Activated naive CD8-positive, alpha-beta T cell (primary cell): ENCODE results near the gene CD22.

Source experiments
- H3K27ac Mint-ChIP-seq: one replicate; pipeline ENCODE4 v1.8.0; 2021; ENCODE audit warnings: mixed read lengths
- H3K27me3 Mint-ChIP-seq: one replicate; pipeline ENCODE4 v1.8.0; 2021; ENCODE audit warnings: mixed read lengths
- H3K36me3 Mint-ChIP-seq: one replicate; pipeline ENCODE4 v1.8.0; 2021; ENCODE audit warnings: mixed read lengths
- H3K4me1 Mint-ChIP-seq: one replicate; pipeline ENCODE4 v1.8.0; 2021; ENCODE audit warnings: low read depth, mixed read lengths
- H3K4me3 Mint-ChIP-seq: one replicate; pipeline ENCODE4 v1.8.0; 2021; ENCODE audit warnings: mild to moderate bottlenecking, mixed read lengths
- H3K9me3 Mint-ChIP-seq: one replicate; pipeline ENCODE4 v1.8.0; 2021; ENCODE audit warnings: low read depth, mixed read lengths

Gene CD22

GRCh38 chr19:35302446-35302845 lies 26.5 kb upstream of the CD22 start:
- Mint-ChIP-seq H3K4me3 (no peak overlapping the region), H3K4me1 (no peaks in the 10 kb centered on the region), H3K36me3 (no peaks in the 10 kb centered on the region), H3K9me3 (no peaks in the 10 kb centered on the region), H3K27ac (no peak overlapping the region), H3K27me3 (no peaks in the 10 kb centered on the region)

GRCh38 chr19:35303357-35303915 lies 25.6 kb upstream of the CD22 start:
- Mint-ChIP-seq H3K27me3 (no peaks in the 10 kb centered on the region), H3K4me1 (no peaks in the 10 kb centered on the region), H3K4me3 (no peak overlapping the region), H3K9me3 (no peaks in the 10 kb centered on the region), H3K27ac (no peak overlapping the region), H3K36me3 (no peaks in the 10 kb centered on the region)

- H3K4me3 Mint-ChIP-seq = no peak overlapping the region
- H3K4me1 Mint-ChIP-seq = no peaks in the 10 kb centered on the region
- H3K9me3 Mint-ChIP-seq = no peaks in the 10 kb centered on the region
- no peaks in the 10 kb centered on the region for H3K36me3 Mint-ChIP-seq
- no peak overlapping the region for H3K27ac Mint-ChIP-seq
- H3K27me3 Mint-ChIP-seq = no peaks in the 10 kb centered on the region
Observed at GRCh38 chr19:35304036-35304435, 25.0 kb upstream of the CD22 start.

GRCh38 chr19:35305181-35305580 lies 23.8 kb upstream of the CD22 start:
- no peaks in the 10 kb centered on the region for H3K36me3 Mint-ChIP-seq
- H3K4me1 Mint-ChIP-seq = no peaks in the 10 kb centered on the region
- H3K27me3 Mint-ChIP-seq = no peaks in the 10 kb centered on the region
- no peaks in the 10 kb centered on the region for H3K9me3 Mint-ChIP-seq
- no peak overlapping the region for H3K4me3 Mint-ChIP-seq
- no peak overlapping the region for H3K27ac Mint-ChIP-seq

GRCh38 chr19:35306473-35307246 lies 22.3 kb upstream of the CD22 start:
- H3K9me3 Mint-ChIP-seq = no peaks in the 10 kb centered on the region
- no peaks in the 10 kb centered on the region for H3K27me3 Mint-ChIP-seq
- no peak overlapping the region for H3K4me3 Mint-ChIP-seq
- no peaks in the 10 kb centered on the region for H3K4me1 Mint-ChIP-seq
- H3K27ac Mint-ChIP-seq = no peak overlapping the region
- no peaks in the 10 kb centered on the region for H3K36me3 Mint-ChIP-seq

- no peaks in the 10 kb centered on the region for H3K4me1 Mint-ChIP-seq
- no peaks in the 10 kb centered on the region for H3K9me3 Mint-ChIP-seq
- H3K27ac Mint-ChIP-seq = no peak overlapping the region
Observed at GRCh38 chr19:35307931-35308330, 21.1 kb upstream of the CD22 start.

GRCh38 chr19:35308910-35309309 lies 20.1 kb upstream of the CD22 start:
- H3K4me3 Mint-ChIP-seq = no peak overlapping the region
- no peaks in the 10 kb centered on the region for H3K9me3 Mint-ChIP-seq
- no peak overlapping the region for H3K27ac Mint-ChIP-seq

More at GRCh38 chr19:35307931-35308330, 21.1 kb upstream of the CD22 start:
- Mint-ChIP-seq H3K27me3 (no peaks in the 10 kb centered on the region), H3K36me3 (no peaks in the 10 kb centered on the region), H3K4me3 (no peak overlapping the region)

GRCh38 chr19:35309481-35310279 lies 19.3 kb upstream of the CD22 start:
- no peaks in the 10 kb centered on the region for H3K27me3 Mint-ChIP-seq
- H3K9me3 Mint-ChIP-seq = no peaks in the 10 kb centered on the region
- no peak overlapping the region for H3K4me3 Mint-ChIP-seq
- H3K36me3 Mint-ChIP-seq = no peaks in the 10 kb centered on the region
- no peaks in the 10 kb centered on the region for H3K4me1 Mint-ChIP-seq
- no peak overlapping the region for H3K27ac Mint-ChIP-seq

More at GRCh38 chr19:35308910-35309309, 20.1 kb upstream of the CD22 start:
- Mint-ChIP-seq H3K36me3 (no peaks in the 10 kb centered on the region), H3K27me3 (no peaks in the 10 kb centered on the region), H3K4me1 (no peaks in the 10 kb centered on the region)

- Mint-ChIP-seq H3K4me3 (no peak overlapping the region), H3K9me3 (no peaks in the 10 kb centered on the region), H3K4me1 (no peaks in the 10 kb centered on the region), H3K27me3 (no peaks in the 10 kb centered on the region), H3K27ac (no peak overlapping the region), H3K36me3 (no peaks in the 10 kb centered on the region)
Observed at GRCh38 chr19:35310331-35310730, 18.7 kb upstream of the CD22 start.

GRCh38 chr19:35310811-35311465 lies 18.0 kb upstream of the CD22 start:
- H3K27me3 Mint-ChIP-seq = no peaks in the 10 kb centered on the region
- no peak overlapping the region for H3K4me3 Mint-ChIP-seq
- no peaks in the 10 kb centered on the region for H3K4me1 Mint-ChIP-seq
- no peaks in the 10 kb centered on the region for H3K36me3 Mint-ChIP-seq
- no peaks in the 10 kb centered on the region for H3K9me3 Mint-ChIP-seq
- H3K27ac Mint-ChIP-seq = no peak overlapping the region

GRCh38 chr19:35311901-35312665 lies 16.9 kb upstream of the CD22 start:
- Mint-ChIP-seq H3K4me1 (no peaks in the 10 kb centered on the region), H3K36me3 (no peaks in the 10 kb centered on the region), H3K4me3 (no peak overlapping the region), H3K27me3 (no peaks in the 10 kb centered on the region), H3K27ac (no peak overlapping the region), H3K9me3 (no peaks in the 10 kb centered on the region)

GRCh38 chr19:35313587-35313986 lies 15.4 kb upstream of the CD22 start:
- Mint-ChIP-seq H3K4me3 (no peak overlapping the region), H3K36me3 (no peaks in the 10 kb centered on the region), H3K27ac (no peak overlapping the region), H3K9me3 (no peaks in the 10 kb centered on the region), H3K4me1 (peaks cover 2% of the 10 kb centered on the region), H3K27me3 (no peaks in the 10 kb centered on the region)

- Mint-ChIP-seq H3K27ac (no peak overlapping the region), H3K27me3 (no peaks in the 10 kb centered on the region), H3K4me1 (peaks cover 7% of the 10 kb centered on the region), H3K4me3 (no peak overlapping the region), H3K9me3 (no peaks in the 10 kb centered on the region), H3K36me3 (no peaks in the 10 kb centered on the region)
Observed at GRCh38 chr19:35314031-35314430, 15.0 kb upstream of the CD22 start.

- Mint-ChIP-seq H3K27ac (no peak overlapping the region), H3K4me3 (no peak overlapping the region), H3K27me3 (no peaks in the 10 kb centered on the region), H3K4me1 (peaks cover 8% of the 10 kb centered on the region), H3K9me3 (no peaks in the 10 kb centered on the region), H3K36me3 (no peaks in the 10 kb centered on the region)
Observed at GRCh38 chr19:35314858-35315470, 14.0 kb upstream of the CD22 start.
